PFSK-1 (cell line): ENCODE data around the gene TMEM176A.

ENCODE experiments used
- POLR2AphosphoS5 ChIP-seq: IDR thresholded peaks from 2 replicates; pipeline ENCODE4 v1.6.1; 2012; ENCODE audit warnings: low read depth, mild to moderate bottlenecking, control low read depth, low read length, moderate library complexity
- SIN3A ChIP-seq: IDR thresholded peaks from 2 replicates; pipeline ENCODE4 v1.6.1; 2012; ENCODE audit warnings: mild to moderate bottlenecking, low read length, moderate library complexity, borderline replicate concordance; ENCODE audit not compliant: insufficient read depth
- TF ChIP-seq, protein P1 (sequence below), 2 experiments: IDR thresholded peaks; 2 replicates each; pipeline versions ENCODE4 v1.6.1 to v1.8.0; 2011 to 2012; ENCODE audit warnings: low read depth in 2 of 2, low read length in 2 of 2, control low read depth in 1 of 2, inconsistent platforms in 1 of 2, mild to moderate bottlenecking in 1 of 2, moderate library complexity in 1 of 2; ENCODE audit not compliant: insufficient read depth in 1 of 2

DNA sequence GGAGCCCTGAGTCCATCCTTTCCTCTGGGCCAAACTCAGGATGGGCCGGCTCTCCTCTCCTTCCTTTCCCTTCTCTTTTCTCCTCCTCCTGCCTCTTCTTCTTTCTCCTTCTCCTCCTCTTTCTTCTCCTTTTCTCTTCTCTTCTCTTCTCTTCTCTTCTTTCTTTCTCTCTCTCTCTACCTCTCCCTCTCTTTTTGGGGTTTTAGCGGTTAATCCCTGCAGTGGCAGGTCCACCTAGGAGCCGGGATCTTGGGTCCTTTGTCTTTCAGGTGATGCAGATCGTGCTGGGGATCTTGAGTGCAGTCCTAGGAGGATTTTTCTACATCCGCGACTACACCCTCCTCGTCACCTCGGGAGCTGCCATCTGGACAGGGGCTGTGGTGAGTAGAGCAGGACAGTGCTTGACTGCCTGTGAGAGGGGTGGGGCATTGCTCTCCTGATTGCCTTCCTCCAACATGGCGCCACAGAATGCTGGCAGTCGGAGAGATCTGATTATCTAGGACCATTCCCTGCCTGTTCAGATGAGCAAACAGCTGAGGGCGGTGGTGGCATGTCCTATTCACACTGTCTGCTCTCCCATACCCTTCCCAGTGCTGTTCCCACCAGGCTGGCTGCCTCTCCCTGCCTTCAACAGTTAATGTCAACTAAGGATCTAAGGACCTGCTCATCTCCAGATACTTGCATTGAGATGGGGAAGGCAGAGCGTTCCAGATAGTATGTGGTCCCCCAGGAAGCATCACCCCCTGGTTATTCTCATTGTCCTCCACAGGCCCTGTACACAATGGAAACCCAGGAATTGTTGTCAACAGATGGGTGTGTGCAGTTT lies 1.6 kb downstream of the TMEM176A start:
- TF ChIP-seq POLR2AphosphoS5 (no peak), SIN3A (no peak)
- TF ChIP-seq, protein P1, sequence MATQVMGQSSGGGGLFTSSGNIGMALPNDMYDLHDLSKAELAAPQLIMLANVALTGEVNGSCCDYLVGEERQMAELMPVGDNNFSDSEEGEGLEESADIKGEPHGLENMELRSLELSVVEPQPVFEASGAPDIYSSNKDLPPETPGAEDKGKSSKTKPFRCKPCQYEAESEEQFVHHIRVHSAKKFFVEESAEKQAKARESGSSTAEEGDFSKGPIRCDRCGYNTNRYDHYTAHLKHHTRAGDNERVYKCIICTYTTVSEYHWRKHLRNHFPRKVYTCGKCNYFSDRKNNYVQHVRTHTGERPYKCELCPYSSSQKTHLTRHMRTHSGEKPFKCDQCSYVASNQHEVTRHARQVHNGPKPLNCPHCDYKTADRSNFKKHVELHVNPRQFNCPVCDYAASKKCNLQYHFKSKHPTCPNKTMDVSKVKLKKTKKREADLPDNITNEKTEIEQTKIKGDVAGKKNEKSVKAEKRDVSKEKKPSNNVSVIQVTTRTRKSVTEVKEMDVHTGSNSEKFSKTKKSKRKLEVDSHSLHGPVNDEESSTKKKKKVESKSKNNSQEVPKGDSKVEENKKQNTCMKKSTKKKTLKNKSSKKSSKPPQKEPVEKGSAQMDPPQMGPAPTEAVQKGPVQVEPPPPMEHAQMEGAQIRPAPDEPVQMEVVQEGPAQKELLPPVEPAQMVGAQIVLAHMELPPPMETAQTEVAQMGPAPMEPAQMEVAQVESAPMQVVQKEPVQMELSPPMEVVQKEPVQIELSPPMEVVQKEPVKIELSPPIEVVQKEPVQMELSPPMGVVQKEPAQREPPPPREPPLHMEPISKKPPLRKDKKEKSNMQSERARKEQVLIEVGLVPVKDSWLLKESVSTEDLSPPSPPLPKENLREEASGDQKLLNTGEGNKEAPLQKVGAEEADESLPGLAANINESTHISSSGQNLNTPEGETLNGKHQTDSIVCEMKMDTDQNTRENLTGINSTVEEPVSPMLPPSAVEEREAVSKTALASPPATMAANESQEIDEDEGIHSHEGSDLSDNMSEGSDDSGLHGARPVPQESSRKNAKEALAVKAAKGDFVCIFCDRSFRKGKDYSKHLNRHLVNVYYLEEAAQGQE (IDR thresholded peaks at IDR 0.05; ENCODE audit: insufficient read depth in 1 of 2, low read depth in 2 of 2, low read length in 2 of 2) = no peak
